Measurements from ENCODE around the gene DEFB124.
"Not testable (repeated sequence)": the region's sequence is repeated elsewhere in the genome, so short reads cannot be mapped to it uniquely, and the experiment has no call there.

The DEFB124 gene

GRCh38 chr20:31440012-31440659 is 34.8 kb downstream of the DEFB124 start, which contains the start of gene DEFB123:
Gene DEFB123 (plus strand): TSS chr20:31440632. CDS start chr20:31440699, 67 bp downstream.
- H3K4me3 ChIP-seq = no peak within 1 kb of the TSS
- no peak within 1 kb of the TSS for H3K27ac ChIP-seq

DNA sequence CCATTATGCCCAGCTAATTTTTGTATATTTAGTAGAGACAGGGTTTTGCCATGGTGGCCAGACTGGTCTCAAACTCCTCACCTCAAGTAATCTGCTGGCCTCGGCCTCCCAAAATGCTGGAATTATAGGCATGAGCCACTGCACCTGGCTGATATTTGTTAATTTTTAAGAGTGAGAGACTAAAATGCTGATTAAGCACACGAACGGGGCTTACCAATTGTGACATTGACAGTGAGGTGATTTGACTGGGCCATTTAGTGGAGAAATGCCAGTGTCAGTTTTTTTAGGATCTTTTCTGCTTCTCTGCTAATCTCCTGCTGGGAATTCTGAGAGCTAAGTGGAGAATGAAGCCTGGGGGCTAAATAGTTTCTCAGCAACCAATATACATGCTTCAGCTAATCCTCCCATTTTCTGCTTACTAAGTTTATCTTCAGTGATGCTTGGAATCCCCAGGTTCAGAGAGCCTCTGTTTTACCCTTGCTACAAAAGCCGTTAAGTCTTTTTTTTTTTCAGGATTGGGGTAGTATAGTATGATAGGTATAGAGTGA is 44.3 kb downstream of the DEFB124 start:
- Histone ChIP-seq H3K27ac (no peak overlapping the region), H3K4me3 (no peak overlapping the region)

- H3K27ac ChIP-seq, H3K4me3 ChIP-seq: not testable (repeated sequence)
These were observed 47.4 kb downstream of the DEFB124 start for GRCh38 chr20:31427576-31427975.

DNA sequence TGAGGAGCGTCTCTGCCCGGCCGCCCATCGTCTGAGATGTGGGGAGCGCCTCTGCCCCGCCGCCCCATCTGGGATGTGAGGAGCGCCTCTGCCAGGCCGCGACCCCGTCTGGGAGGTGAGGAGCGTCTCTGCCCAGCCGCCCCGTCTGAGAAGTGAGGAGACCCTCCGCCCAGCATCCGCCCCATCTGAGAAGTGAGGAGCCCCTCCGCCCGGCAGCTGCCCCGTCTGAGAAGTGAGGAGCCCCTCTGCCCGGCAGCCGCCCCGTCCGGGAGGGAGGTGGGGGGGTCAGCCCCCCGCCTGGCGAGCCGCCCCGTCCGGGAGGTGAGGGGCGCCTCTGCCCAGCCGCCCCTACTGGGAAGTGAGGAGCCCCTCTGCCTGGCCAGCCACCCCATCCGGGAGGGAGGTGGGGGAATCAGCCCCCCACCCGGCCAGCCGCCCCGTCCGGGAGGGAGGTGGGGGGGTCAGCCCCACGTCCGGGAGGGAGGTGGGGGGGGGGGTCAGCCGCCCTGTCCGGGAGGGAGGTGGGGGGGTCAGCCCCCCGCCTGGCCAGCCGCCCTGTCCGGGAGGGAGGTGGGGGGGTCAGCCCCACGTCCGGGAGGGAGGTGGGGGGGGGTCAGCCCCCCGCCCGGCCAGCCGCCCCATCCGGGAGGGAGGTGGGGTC is 47.9 kb downstream of the DEFB124 start:
- not testable (repeated sequence) for H3K4me3 ChIP-seq, H3K27ac ChIP-seq

DNA sequence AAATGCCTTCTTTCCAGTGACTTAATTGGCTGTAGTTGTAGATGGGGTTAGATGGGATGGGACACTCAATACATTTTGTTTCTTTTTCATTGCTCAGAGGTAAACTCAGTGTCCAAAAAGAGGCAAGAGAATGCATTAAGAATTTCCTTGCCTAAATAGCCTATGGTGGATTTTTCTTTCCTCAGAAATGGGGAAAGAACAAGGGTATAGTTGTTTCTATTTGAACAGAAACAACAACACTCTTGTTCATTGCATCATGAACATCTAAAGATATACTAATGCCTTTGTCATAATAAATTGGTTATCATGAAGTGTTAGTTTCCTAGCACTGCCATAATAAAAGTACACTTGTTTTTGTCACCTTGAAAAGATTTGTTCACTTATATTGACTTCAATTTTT is 49.1 kb downstream of the DEFB124 start:
- Histone ChIP-seq H3K27ac (no peak overlapping the region), H3K4me3 (no peak overlapping the region)

GRCh38 chr20:31418307-31418706 is 56.6 kb downstream of the DEFB124 start:
- Histone ChIP-seq H3K4me3 (no peak overlapping the region), H3K27ac (no peak overlapping the region)

DNA sequence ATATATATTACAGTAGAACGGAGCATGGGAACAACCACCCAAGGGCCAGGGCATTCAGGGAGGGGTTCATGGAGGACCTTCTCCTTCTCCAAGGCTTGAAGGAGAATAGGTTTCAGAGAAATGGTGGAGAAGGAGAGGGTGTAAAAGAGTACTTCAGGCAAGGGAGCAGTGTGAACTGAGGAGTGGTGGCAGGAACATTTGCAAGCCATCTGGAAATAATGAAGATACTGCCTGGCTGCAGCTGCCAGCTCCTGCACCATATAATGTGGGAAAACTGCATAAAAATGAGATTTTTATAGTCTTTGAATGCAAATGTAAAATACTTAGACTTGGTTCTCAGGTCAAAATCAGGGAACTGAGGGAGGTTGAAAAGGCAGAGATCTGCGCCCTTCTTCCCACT is 59.3 kb downstream of the DEFB124 start:
- Histone ChIP-seq H3K27ac (no peak overlapping the region), H3K4me3 (no peak overlapping the region)

Data from skin epidermis (tissue), 12 donors.